GM19328 (cell line): Measurements from ENCODE around the gene CAPN15.

Experiments
- ATAC-seq: cut with Tn5 transposase; IDR thresholded peaks from one replicate; pipeline ENCODE4 v1.9.1; 2021; ENCODE audit warnings: mild to moderate bottlenecking, moderate library complexity; ENCODE audit not compliant: unreplicated experiment

The CAPN15 gene

DNA sequence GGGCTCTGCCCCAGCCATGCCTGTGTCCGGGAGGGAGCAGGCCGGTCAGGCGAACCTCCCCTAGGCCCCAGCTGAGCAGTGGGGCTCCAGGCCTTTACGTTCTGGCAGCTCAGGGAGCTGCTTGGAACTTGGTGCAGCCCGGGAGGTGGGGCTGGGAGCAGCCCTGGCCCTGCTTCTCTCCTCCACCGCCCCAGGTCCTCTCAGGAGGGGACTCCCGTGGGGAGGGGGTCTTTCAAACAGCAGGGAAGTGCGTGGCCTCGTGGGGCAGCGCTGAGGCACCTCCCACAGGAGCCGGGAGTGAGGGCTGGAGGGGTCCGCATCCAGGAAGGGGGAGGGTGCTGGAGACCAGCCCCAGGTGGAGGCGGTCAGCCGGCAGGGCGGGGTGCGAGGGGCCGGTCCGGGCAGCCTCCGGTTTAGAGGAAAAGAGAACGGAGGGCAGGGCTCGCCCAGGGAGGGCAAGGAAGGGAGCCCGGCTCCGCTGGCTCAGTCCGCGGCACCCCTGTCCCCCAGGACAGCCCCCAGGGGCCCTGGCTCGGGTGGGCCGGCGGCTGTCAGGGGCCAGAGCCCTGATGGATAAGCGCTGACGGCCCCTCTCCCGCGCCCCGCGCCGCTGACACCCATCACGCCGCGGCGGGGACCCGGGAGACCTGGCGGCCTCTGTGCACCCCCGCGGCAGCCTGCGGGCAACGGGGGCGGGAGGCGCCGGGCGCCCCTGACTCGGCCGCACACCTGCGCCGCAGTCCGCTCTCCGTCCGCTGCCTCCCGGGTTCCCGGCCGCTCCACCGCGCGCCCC lies 32.1 kb downstream of the CAPN15 start:
- no peak for ATAC-seq

DNA sequence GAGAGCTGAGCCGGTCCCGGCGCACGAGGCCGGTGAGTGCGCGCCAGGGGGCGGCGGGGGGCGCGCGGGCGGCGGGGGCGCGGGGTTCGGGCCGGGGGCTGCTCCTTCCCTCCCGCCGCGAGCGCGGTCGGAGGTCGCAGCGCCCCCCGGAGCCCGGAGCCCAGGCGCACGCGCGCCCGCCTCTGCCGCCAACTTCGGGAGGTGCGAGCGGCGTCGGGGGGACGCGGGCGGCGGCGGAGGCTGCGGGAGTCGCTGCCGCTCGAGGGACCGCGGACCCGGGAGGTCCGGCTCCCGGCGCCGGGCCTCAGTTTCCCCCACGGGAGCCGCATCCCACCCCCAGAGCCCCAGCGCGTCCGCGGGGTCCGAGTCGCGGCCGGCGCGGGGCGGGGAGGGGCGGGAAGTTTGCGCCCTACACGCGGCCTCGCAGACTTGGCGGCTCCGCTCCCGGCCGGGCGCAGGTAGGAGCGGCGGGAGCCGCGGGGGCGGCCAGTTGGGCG lies 32.7 kb downstream of the CAPN15 start, which contains the start of gene PRR35:
PRR35 (plus strand) TSS at position 191 of the 497 bp plus-strand sequence. CDS start 2,901 bp downstream, outside the sequence.
- ATAC-seq: no peak

DNA sequence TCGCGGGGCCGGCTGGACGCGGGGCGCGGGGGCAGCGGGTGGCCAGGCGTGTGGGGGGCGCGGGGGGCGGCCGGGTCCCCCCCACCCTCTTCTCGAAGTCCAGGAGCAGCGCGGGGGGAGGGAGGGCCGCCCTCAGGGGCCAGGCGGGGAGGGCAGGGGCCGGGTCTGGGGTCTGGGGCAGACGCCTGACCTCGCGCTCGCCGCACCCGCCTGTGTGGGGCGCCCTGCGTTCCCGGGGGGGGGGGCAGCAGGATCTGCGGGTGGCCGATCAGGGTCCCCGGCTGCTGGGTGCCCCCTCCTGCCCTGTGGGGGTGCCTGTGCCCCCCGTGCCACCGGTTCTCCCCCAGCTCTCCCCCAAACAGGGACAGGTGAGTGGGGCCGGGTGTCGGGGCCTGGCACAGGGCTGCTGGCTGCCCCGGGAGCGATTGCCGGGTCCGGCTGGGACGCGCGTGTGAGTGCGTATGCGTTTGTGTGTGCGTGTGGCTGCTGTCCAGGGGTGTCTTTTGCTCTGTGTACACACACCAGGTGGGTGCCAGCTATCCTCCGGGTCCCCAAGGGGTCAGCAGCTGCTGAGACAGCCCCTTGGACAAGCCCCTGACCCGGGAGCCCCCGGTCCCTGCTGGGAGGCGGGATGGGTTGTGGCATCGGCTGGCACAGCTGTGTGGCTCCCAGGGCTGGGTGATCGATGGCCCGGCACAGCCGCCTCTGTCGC lies 33.3 kb downstream of the CAPN15 start:
- no peak for ATAC-seq

DNA sequence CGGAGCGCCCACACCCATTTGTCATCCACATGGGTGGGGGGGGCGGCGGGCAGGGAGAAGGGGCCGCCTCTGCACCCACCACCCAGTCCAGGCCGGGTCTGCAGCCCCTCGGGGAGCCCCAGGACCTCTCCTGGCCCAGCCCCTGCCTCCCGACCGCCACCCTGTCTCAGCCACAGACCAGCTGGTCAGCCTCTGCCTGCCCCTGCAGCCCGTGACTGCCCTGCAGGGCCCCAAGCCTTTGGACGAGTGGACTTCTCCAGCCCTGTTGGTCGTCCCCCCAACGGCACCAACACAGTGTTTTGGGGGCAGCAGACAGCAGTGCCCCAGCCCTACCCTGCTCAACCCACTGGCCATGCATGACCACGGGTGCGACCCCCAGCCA lies 33.9 kb downstream of the CAPN15 start:
- ATAC-seq: no peak

DNA sequence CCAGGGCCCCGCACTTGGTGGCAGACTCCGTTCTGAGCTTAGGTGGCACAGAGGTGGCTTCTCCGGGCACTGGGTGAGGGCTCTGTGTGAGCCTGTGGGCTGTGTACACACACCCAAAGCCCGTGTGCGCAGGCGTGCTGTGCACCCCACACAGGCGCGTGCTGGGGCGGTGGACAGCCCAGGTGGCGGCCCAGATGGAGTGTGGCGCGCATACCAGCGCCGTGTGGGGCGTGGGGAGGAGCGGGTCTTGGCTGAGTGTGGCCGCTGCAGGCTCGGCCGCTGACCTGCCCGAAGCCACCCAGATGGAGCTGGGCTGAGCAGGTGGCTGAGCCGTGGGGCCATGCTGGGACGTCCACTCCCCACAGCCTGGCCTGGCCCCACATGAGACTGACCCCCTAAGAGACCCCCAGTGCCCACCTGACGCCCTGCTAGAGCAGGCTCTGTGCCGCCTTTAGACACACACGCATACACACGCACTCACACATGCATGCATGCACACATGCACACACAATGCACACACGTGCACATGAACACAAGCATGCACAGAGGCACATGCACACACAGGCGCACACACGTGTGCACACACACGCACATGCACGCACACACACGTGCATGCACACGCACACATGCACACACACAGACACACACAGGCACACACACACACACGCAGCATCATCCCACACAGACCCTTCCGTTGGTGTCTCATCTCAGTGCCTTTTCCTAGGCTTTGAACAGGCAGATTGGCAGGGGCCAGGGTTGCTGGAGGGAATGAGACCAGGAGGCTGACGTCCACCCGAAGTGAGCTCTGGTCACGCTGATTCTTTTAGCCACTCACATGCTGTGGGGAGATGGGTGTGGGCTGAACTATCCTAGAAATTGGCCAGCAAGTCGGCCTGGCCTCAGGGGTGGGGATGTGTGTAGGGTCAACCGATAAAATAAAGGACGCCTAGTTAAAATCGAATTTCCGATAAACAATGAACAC lies 34.7 kb downstream of the CAPN15 start:
- ATAC-seq: no peak

DNA sequence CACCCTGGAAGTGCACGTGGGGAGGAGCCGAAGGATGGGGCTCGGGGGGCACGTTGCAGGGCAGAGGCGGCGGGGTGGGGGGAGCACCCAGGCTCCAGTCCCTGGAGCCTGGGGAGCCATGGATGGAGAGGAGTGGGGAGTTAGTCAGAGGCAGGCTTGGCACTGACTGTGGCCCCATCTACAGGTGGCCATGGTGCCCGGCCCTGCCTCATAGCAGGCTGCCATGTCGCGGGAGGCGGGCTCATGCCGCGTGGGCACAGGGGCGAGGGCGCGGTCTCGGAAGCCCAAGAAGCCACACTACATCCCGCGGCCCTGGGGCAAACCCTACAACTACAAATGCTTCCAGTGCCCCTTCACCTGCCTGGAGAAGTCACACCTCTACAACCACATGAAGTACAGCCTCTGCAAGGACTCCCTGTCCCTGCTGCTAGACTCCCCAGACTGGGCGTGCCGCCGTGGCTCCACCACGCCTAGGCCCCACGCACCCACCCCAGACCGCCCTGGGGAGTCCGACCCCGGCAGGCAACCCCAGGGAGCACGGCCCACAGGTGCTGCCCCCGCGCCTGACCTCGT lies 35.6 kb downstream of the CAPN15 start:
- no peak for ATAC-seq

DNA sequence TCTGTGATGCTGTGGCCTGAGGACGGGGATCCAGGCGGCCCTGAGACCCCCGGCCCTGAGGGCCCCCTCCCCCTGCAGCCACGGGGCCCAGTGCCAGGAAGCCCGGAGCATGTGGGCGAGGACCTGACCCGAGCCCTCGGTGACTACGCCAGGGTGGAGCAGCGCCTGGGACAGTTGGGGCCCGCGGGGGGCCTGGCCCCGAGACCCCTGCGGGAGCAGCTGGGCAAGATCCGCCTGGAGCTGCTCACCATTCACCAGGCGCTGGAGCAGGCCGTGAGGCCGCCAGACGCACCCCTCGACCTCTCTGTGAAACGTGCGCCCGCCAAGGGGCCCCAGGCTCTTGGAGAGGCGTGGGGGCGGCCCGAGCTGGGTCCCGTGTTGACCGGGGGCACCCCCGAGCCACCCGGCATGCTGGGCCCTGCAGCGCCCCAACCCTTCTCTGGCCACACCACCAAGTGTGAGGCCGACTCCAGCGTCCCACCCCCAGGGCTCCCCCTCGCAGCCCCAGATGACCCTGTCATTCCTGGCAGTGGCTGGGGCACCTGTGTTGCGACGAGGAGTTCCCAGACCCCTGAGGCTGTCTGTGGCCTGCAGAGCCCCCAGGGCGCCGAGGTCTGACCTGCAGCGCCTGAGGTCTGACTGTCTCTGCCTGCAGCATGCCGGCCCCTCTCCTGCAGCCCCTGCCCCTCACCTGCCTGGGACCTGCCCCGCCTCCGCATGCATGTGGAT lies 37.3 kb downstream of the CAPN15 start:
- no peak for ATAC-seq

DNA sequence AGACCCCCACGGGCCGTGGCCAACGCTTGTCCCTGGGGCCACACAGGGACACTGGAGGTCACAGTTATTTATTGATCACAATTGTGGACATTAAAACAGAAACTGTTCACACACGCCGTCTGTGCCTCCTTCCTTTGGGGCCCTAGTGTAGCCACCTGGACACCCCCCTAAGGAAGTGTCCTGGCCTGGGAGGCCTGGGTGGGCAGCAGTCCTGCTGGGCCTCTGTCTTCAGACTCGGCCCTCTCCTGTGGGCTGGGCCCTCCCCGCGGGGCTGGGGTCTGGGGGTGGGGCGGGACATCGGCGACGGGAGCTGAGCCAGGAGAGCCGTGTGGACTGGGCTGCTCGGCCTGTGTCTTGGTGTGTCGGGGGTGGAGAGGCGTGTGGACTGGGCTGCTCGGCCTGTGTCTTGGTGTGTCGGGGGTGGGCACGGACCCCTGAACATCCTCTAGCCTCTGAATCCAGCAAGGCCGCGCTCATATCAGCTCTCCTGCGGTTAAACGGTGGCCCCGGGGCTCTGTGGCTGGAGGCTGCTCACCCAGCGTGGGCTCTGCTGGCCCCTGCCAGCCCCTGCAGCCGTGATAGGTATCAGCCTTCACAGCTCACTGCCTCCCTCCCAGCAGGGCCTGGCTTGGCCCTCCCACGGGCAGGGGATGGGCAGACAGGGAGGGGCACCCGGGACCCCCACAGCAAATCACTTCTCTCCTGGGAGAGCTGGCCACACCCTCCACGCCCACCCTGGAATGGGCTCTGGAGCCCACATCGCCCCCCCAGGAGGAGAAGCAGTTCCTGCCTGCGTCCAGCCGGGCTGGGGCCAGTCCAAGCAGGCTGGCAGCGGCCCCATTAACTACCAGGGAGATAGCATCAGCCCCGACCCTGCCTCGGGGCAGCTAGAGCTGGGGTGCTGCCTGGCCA lies 38.2 kb downstream of the CAPN15 start:
- no peak for ATAC-seq

DNA sequence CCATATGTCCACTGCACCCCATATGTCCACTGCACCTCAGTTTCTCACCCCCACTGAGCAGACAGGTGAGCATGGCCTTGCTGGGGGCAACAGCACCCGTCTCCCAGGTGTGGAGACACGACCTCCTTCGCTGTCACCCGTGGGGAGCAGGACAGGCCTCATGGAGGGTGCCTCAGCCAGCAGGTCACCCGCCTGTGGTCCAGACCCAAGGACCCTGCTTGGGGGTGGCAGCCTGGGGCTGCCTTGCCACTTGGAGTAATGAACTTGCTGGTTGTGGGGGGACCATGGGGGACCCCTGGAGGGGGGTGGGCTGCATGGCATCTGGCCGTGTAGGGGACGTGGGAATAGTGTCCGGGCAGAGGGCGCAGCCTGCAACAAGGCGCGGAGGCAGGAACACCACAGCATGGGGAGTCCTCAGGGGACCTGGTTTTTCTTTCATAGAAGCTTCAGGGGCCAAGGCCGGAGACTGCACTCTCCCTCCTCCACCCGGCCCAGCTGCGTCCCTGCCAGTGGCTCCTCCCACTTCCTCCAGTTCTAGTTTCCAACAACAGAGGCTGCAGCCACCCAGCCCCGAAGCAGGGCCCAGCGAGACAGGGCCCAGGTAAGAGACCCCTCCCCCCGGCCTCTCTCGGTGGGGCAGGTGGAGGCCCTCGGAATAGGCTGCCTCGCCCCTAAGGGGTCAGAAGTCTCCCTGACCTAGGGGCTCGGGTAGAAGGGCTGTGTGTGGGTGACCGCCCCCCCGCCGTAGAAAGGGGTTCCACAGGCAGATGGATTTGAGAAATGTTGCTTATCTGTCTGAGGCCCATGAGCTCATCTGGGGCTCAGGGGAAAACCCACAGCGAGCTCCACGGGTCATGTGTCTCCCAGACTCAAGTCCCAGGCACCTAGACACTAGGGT lies 39.2 kb downstream of the CAPN15 start, which contains the start of gene NHLRC4:
NHLRC4 (plus strand) TSS at position 531 of the 898 bp plus-strand sequence. CDS start 1,043 bp downstream, outside the sequence.
- no peak for ATAC-seq

DNA sequence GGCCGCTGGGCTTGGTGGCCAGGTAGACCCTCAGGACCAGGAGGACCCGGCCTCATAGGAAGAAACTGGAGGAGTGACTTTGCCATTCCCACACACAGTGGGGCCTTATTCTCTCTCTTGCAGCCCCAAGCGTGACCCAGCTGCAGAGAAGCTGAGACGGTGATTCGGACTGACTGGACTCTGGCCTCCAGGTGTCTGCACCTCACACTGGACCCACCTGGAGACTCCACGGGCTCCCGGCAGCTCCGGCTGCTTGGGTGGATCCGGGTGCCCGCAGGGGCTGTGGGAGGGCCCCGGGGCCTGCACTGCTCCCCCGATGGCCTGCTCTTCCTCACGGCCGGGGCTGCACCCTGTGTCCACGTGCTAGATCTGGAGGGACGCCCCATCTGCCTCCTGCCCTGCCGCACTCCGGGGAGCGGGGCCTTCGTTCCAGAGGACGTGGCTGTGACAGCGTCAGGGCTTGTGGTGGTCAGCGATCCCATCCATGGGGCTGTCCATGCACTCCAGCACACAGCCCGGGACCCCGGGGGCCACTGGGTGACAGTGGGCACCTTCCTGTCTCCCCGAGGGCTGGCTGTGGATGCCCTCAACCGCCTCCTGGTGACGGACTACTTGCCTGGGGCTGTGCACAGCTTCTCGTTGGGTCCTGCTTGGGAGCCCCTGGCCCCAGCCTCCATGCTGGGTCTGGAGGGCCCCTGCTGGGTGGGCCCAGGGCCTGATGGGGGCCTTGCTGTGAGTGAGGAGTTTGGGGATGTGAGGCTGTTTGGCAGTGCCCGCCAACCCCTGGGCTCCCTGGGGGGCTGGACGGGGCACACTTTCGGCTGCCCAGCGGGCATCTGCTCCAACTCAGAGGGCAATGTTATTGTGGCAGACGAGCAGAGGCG lies 40.1 kb downstream of the CAPN15 start:
- ATAC-seq: no peak

DNA sequence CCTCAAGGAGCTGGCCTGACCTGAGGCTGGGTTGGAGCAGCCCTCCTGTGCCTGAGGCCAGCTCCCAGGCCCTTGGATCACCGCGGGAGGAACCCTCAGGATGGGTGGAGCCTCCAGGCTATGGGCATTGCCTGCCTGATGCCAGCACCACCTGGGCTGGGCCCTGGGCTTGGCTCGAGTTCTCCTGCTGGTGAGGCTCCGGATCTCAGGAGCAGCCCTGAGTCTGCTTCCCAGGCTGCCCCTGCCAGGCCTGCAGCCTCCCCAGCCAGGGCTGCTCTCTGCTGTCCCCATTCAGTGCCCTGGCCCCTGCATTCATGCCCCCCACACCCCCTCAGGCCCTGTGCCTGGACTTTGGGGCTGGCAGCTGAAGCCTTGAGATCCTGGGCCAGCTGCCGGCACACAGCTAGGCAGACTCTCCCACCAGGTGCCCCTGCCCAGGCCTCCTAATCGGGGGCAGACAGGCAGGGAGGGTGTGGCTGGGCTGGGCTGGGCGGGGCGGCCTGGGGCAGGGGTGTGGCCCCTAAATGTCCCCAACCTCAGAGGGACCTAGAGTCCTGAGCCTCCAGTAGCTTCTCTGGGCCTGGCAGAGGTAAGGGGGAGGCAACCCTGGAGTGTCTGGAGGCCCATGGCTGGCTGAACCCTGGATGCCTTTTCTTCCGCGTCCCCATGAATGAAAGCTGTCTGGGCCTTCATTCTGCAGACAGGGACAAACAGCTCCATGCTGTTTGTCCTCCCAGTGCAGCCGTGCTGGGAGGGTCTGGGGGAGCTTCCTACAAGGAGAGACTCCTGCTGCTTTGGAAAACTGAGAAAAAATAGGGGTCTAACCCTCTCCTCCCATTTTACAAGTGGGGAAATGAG lies 41.1 kb downstream of the CAPN15 start:
- no peak for ATAC-seq

DNA sequence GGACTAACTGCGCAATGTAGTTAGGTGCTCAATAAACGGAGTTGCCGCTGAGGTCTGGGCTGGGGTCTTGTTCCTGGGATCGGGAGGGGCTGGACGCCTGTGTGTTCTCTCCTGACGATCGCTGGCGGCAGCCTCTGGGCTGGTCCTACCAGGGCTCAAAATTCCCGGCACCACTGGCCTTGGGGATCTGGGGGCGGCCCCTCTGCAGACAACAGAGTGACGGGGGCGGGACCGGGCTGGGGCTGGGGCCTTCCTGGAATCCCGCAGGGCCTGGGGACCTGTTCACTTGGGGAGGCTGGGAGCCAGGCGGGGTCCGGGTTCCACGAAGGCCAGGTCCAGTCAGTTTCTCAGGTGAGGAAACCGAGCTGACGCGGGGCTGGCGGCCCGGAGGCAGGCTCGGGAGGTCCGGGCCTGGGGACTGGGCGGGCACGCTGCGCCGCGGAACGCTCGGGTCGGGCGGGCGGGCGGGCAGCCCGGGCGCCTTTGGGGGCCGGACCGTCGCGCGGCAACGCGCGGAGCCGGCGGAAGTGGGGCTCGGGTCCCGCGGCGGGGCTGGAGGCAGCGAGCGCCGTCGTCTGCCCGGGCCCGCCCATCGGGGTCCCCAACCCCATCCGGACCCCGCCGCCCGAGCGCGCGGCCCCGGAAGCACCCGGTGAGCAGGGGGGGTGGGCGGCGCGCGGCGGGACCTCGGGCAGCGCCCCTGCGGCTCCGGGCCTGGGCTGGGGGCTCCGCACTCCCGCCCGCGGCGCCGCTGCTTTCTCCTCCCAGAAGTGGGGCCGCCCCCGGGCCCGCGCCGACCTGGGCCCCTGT lies 42.1 kb downstream of the CAPN15 start, which contains the start of gene PIGQ:
PIGQ (plus strand) TSS at position 524 of the 810 bp plus-strand sequence. CDS start 4,107 bp downstream, outside the sequence.
- ATAC-seq: peak; percentile 50

DNA sequence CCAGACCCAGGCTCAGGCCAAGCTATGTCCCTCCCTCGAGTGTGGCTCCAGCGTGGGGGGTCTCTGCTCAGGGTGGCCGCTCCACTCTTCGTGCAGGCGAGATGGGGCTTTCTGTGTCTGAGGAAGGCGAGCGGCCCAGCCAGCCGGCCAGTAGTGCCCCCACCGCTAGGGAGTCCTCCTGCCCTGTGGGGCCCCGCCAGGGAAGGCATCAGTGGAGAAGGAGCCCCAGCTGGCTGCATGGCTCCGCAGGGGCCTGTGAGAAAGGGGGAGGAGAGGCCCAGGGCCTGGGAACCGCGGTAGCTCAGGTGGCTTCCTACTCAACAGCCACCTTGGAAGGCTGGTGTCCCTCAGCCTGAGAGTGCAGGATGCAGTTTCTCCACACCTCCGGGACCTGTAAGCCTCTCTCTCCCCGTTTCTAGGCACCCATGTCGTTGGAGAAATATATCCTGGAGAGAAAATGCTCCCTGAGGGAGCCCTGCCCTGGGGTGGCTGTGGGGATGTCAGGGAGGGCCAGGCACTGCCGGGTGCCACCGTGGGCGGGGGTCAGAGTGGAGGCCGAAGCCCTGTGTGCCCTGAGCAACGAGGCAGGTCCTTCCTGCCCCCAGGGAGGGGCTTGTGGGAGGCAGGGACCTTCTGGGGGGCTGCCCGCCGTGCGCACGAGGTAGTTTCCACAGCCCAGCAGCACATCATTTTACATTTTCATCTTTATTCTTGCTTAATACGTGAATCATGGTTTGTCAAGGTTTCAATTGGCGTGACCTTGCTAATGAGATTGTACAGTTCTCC lies 45.5 kb downstream of the CAPN15 start:
- ATAC-seq: no peak
